ENCODE data around the gene PDE6D. TPM values are rescaled to one million over a fixed set of nuclear protein-coding genes. Genes with fewer than 3 reads are reported as not detected.
A peak's percentile ranks its signal among the peaks of the same experiment; 100 is the strongest.
"Not testable (repeated sequence)": the region's sequence is repeated elsewhere in the genome, so short reads cannot be mapped to it uniquely, and the experiment has no call there.

The PDE6D gene
- total RNA-seq, 2 experiments from 2014 or later, result 23.6 to 26.4 TPM

DNA sequence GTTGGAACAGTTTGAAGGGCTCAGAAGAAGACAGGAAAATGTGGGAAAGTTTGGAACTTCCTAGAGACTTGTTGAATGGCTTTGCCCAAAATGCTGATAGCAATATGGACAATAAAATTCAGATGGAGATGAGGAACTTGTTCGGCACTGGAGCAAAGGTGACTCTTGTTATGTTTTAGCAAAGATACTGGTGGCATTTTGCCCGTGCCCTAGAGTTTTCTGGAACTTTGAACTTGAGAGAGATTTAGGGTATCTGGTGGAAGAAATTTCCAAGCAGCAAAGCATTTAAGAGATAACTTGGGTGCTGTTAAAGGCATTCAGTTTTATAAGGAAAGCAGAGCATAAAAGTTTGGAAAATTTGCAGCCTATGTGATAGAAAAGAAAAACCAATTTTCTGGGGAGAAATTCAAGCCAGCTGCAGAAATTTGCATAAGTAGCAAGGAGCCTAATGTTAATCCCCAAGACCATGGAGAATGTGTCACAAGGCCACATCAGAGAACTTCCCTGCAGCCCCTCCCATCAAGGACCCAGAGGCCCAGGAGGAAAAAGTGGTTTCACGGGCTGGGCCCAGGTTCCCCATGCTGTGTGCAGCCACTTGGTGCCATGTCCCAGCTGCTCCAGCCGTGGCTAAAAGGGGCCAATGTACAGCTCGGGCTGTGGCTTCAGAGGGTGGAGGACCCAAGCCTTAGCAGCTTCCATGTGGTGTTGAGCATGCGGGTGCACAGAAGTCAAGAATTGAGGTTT is 32.8 kb downstream of the PDE6D start:
- not testable (repeated sequence) for H3K9me3 Mint-ChIP-seq, H3K36me3 Mint-ChIP-seq, H3K27ac Mint-ChIP-seq, H3K27me3 Mint-ChIP-seq, H3K4me1 Mint-ChIP-seq, H3K4me3 Mint-ChIP-seq, DNase-seq

DNA sequence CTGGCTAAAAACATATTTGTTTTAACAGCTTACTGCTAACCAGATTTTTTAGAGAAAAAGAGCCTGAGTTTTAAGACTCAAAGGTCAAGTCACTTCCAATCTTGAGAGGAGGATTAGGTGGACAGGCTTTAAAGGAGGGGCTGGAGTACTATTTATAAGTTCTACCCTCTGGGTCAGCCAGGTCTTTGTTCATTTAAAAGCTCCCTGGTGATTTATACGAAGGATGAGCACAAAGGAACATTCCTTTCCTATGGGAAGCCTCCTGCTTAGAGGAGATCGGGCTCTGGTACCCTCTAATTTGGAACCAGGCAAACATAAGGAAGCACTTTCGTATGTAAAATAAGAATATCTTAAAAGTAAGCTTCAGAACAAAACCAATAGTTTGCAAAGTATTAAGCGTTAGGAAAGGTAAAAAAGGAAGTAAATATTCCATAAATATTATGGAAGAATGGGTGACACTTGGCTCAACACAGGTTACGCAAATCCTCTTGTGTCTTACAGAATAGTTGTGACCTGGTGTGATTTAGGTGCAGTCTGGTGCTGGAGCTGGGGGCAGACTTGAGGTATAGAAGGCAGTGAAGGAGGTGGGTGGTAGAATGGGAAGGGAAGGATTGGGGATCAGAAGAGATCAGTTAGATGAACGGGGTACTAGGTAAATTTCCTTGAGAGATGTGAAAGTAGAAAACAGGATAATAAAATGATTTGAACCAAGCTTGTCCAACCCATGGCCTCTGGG is 35.6 kb downstream of the PDE6D start:
- Mint-ChIP-seq H3K4me1 (no peaks in the 10 kb centered on the region), H3K27me3 (no peaks in the 10 kb centered on the region), H3K27ac (no peak overlapping the region), H3K4me3 (no peak overlapping the region), H3K36me3 (no peaks in the 10 kb centered on the region), H3K9me3 (no peaks in the 10 kb centered on the region)
- DNase-seq, result no peak

DNA sequence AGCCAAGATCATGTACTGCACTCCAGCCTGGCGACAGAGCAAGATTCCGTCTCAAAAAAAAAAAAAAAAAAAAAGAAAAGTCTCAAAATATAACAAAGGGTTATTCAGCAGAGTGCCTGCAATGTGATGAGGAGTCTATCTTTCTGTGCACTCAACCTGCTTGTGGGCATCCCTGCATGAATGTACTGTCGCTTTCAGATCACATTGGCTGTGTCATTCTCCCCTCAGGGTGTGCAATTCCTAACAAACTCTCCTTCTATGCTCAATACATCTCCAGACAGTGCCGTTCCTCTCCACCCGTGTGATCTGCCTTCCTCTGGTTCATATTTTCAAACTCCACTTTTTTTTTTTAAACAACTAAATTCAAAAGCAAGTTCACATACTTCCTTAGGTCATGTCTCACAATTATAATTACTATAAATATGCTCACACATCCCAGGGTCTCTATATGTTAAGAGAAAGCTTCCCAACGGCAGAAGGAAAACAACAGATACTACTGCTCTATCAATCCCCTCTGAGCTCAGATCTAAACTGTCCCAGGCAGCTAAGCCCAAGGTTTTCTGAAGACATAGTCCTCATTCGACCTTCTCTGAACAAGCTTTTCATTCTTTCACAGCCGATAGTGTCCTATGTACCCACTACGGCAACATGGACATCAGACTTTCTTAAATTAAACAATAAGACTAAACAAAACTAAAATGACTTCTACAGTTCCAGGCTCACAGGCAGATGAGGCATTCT is 37.5 kb downstream of the PDE6D start:
- H3K9me3 Mint-ChIP-seq, result no peaks in the 10 kb centered on the region
- H3K4me1 Mint-ChIP-seq, result no peaks in the 10 kb centered on the region
- peaks cover 4% of the 10 kb centered on the region for H3K36me3 Mint-ChIP-seq
- H3K27ac Mint-ChIP-seq, result no peak overlapping the region
- H3K27me3 Mint-ChIP-seq, result no peaks in the 10 kb centered on the region
- H3K4me3 Mint-ChIP-seq, result no peak overlapping the region
- no peak for DNase-seq

DNA sequence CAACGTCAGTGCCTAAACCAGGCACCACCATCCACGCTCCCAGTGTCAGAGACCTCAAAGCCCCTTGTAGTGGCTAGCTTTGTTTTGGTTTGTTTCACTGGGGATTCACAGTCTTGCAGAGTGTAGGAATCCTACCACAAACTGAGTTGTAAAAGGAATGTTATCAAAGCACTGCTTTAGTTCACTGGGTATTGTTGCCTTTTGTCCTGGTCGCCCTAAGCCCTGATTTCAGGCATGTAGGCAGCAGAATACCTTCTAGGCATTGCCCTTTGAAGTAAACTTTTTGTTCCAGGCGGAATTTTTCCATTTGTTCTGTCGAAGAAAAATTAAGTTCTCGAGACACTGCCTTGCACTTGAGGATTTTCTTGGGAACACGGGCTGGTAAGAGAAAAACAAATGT is 43.3 kb downstream of the PDE6D start:
- no peaks in the 10 kb centered on the region for H3K9me3 Mint-ChIP-seq

DNA sequence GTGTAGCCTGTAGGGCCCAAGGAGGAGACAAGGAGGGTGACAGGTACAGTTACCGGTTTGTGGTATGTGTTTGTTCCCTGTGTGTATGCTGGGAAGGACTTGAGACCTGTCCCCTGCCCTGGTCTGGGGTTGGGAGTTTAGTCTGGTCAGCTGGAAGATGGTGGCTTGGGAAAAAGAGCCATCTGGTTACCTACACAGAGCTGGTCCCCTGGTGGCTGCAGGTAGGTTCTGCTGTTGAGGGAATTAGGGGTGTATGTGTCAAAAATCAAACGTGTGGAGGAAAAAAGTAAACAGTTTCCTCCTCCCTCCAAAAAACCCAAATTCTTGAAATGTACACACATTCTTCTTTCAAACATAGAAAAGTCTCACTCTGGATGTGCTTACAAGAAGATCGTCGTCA is 48.5 kb downstream of the PDE6D start:
- no peak overlapping the region for H3K27ac Mint-ChIP-seq
- no peak overlapping the region for H3K4me3 Mint-ChIP-seq
- no peak for DNase-seq
- no peaks in the 10 kb centered on the region for H3K4me1 Mint-ChIP-seq
- no peaks in the 10 kb centered on the region for H3K27me3 Mint-ChIP-seq
- H3K36me3 Mint-ChIP-seq, result peaks cover 2% of the 10 kb centered on the region
- H3K9me3 Mint-ChIP-seq, result no peaks in the 10 kb centered on the region

More for the DNA sequence above, 43.3 kb downstream of the PDE6D start:
- Mint-ChIP-seq H3K27ac (no peak overlapping the region), H3K27me3 (no peaks in the 10 kb centered on the region), H3K4me3 (no peak overlapping the region), H3K4me1 (no peaks in the 10 kb centered on the region), H3K36me3 (peaks cover 10% of the 10 kb centered on the region)
- DNase-seq, result no peak

DNA sequence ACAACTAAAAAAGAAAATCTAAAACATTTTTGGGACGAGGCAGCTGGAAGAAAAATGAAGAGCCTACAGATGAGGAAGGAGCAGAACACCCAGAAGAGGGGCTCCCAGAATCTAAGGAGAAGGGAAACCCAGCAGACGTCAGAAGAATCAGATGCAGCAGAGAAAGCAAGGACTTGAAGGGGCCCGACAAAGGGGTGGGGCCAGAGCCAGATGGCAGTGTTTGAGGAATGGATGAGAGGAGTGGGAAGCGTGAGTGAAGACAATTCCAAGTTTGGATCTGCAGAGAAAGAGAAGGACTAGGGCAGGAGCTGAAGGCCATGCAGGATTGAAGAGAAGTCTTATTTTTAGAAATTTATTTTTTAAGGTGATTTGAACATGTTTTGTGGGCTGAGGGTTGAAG is 53.5 kb downstream of the PDE6D start:
- DNase-seq, result no peak
- Mint-ChIP-seq H3K27me3 (no peaks in the 10 kb centered on the region), H3K4me3 (no peak overlapping the region), H3K4me1 (no peaks in the 10 kb centered on the region), H3K27ac (no peak overlapping the region), H3K9me3 (no peaks in the 10 kb centered on the region), H3K36me3 (no peaks in the 10 kb centered on the region)

DNA sequence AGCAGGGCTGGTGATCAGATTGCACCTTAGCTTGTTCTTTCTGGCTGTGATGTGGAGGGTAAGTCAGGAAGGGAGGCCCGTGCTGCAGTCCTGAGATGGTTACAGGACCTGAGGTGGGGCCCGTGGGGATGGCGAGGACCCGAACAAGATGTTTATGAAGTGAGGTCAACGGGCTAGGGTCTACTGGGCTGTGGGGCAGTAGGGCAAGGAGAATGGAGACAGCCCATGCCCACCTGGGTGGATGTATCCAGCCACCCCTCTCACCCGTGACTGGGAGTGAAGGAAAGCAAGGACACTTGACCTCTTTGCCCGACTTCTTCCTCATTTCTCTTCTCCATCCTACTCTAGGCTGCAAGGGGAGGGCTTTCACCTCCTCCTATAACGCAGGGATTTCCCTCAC is 54.8 kb downstream of the PDE6D start:
- Mint-ChIP-seq H3K4me3 (no peak overlapping the region), H3K27me3 (no peaks in the 10 kb centered on the region), H3K4me1 (no peaks in the 10 kb centered on the region), H3K36me3 (no peaks in the 10 kb centered on the region), H3K9me3 (no peaks in the 10 kb centered on the region), H3K27ac (no peak overlapping the region)
- DNase-seq, result no peak

DNA sequence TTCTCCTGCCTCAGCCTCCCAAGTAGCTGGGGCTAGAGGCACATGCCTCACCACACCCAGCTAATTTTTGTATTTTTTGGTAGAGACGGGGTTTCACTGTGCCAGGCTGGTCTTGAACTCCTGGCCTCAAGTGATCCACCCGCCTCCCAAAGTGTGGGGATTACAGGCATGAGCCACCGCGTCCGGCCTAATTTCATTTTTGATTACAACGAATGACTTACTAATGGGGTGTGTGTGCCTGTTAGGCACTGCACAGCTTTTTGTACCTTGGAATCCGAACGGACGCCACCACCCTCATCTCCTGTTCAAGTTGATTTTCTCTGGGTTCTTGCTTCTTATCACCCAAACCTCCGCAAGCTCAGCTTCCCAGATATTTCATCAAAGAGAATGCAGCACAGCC is 55.6 kb downstream of the PDE6D start:
- no peak for DNase-seq
- Mint-ChIP-seq H3K9me3 (no peaks in the 10 kb centered on the region), H3K27me3 (no peaks in the 10 kb centered on the region), H3K36me3 (no peaks in the 10 kb centered on the region), H3K27ac (no peak overlapping the region), H3K4me1 (no peaks in the 10 kb centered on the region), H3K4me3 (no peak overlapping the region)

DNA sequence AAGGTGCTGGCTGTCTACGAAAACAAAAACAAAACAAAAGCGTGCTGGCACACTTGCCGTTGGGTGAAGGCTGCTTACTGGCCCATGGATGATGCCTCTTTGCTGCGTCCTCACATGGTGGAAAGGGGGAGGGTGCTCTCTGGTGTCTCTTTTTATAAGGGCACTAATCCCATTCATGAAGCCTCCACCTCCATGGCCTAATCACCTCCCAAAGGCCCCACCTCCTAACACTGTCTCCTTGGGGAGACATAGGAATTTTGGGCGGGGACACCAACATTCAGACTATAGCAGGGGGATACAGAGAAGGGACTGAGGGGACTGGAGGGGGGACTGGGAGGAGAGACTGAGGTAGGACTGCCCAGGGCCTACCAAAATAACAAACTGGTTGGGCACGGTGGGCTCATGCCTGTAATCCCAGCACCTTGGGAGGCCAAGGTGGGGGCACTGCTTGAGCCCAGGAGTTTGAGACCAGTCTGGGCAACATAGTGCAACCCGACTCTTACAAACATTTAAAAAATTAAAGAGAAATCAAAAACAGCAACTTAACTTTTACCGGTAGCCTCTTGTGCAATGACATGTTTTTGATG is 58.3 kb downstream of the PDE6D start:
- Mint-ChIP-seq H3K36me3 (no peaks in the 10 kb centered on the region), H3K27ac (no peak overlapping the region), H3K9me3 (no peaks in the 10 kb centered on the region), H3K27me3 (no peaks in the 10 kb centered on the region), H3K4me1 (no peaks in the 10 kb centered on the region), H3K4me3 (no peak overlapping the region)
- DNase-seq, result no peak

DNA sequence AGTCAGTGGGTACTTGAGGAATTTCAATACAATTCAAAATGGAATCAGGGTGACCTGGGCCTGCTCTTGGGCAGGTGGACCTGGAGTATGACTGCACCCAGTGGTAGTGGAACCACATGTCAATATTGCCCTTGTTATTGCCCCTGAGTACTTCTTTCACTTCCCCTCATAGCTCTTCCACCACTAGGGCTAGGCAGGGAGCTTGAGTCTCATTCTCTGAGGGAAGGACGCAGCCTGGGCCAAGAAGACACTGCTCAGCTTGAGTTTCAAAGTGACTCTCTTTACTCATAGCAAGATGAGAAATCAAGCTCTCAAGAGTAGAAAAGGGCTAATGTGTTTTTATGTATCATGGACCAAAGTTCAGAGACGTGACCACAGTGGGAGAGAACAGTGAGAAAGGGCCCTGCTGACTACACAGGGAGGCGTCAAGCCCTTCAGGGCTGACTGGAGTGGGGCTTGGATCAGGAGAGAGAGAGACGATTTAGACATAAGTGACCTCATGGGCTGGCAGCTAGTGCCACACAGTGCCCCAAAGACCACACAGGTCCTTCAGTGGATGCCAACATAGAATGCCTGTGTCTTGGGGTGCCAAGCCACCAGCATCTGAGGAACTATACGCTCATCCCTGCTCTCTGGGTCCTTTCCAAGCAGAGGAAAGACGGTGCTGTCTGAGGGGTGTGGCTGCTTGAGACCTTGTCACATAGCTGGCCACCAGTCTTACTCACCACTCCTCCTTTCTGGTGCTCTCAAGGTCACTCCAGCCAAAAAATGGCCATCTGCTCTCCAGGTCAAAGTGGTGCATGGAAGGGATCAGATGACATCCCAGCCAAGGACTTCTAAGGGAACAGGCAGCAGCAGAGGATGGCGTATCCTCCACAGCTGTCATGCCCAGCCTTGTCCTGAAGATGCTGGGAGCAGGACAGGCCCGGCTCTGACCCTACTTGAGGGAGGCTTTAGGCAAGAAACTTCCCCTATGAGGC is 59.8 kb downstream of the PDE6D start:
- no peak overlapping the region for H3K27ac Mint-ChIP-seq
- no peaks in the 10 kb centered on the region for H3K27me3 Mint-ChIP-seq
- DNase-seq, result no peak
- peaks cover 1% of the 10 kb centered on the region for H3K9me3 Mint-ChIP-seq
- no peaks in the 10 kb centered on the region for H3K4me1 Mint-ChIP-seq
- no peaks in the 10 kb centered on the region for H3K36me3 Mint-ChIP-seq
- no peak overlapping the region for H3K4me3 Mint-ChIP-seq

DNA sequence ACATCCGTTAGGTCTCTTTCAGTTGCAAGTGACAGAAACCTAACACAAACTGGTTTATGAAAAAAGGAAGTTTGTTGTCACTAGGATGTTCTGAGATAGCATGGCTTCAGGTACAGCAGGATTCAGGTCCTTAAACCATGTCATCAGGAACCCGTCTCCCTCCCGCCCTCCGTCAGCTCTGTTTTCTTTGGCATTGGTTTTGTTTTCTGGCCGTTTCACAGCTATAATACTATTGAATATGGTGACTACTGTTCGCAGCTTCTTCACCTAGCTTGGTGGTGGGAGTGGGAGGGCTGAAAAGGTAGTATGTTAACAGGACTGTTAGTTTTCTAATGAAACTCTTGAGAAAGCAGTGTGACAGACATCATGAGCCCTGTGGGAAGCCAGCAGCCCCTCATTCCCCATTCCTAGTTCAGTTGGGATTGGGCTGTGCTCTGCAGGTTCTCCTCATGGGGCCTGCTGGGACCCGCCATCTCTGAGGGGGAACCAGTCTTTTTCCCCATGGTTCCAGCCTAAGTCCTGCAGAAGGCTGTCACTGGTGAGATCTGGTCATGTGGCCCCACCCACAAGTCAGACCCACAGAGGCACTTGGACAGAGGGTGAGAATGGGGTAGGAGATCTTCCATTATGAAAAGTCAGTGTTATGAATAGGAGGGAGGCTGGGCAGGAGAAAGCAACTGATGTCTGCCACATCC is 60.6 kb downstream of the PDE6D start:
- Mint-ChIP-seq H3K27ac (no peak overlapping the region), H3K27me3 (no peaks in the 10 kb centered on the region), H3K4me1 (peaks cover 3% of the 10 kb centered on the region), H3K36me3 (peaks cover 3% of the 10 kb centered on the region), H3K9me3 (peaks cover 1% of the 10 kb centered on the region), H3K4me3 (no peak overlapping the region)
- DNase-seq, result no peak

DNA sequence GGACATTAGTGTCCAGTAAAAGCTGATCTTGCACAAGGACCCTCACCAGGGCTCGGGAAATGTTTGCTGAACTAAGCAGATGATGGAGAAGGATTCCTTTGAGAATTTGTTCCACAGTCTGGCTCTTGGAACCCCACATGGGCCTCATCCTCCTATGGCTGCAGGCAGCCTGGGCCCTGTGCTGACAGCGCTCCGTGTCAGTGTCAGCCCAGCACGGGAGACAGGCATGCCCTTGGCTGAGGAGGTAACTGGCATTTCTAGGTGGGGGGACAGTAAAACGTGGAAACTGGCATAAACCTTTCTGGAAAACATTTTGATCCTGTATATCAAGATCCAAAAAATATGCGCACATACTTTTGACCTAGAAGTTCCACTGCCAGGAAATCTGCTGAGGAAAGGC is 62.3 kb downstream of the PDE6D start:
- Mint-ChIP-seq H3K4me3 (no peak overlapping the region), H3K27ac (no peak overlapping the region), H3K27me3 (no peaks in the 10 kb centered on the region), H3K4me1 (peaks cover 13% of the 10 kb centered on the region), H3K36me3 (peaks cover 7% of the 10 kb centered on the region), H3K9me3 (peaks cover 1% of the 10 kb centered on the region)
- DNase-seq, result no peak

DNA sequence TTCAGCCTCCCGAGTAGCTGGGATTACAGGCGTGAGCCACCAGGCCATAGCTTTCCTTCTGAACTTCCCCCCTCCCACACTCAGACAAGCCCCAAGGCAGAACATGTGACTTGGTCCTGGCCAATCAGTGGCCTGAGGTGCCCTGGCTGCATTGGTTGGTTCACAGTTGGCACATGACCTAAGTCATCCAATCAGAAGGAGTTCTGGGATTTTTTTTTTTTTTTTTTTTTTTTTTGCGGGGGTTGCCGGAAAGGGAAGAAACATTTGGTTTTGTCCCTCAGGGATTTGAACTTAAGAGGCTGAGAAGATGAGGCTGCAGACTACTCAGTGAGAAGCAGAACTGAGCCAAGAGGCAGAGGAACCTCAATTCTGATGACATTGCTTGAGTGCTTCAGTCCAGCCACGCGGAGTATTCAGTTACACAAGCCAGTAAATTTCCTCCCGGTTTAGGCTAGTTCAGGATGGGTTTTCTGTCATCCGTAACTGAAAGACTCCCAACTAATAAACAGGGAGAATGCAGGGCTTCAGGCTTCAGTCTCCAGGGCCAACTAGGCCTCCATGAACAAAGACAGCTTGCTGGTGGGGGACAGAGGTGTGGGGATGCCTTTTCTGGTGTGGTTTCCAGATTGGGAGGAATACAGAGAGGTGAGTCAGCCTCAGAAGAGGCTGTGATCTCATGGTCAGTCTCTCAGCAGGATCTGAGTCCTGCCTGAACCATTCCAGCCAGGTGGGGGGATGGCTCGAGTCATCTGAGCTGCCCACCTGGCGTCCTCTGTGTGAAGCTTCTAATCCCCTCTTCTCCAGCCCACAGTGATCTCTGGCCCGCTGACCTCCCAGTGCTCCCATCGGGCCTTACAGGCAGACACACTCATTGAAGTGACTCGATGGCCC is 63.6 kb downstream of the PDE6D start:
- H3K9me3 Mint-ChIP-seq, result peaks cover 1% of the 10 kb centered on the region
- H3K27ac Mint-ChIP-seq, result no peak overlapping the region
- peaks cover 21% of the 10 kb centered on the region for H3K4me1 Mint-ChIP-seq
- H3K36me3 Mint-ChIP-seq, result peaks cover 16% of the 10 kb centered on the region
- peak; percentile 47 for DNase-seq
- H3K4me3 Mint-ChIP-seq, result no peak overlapping the region
- no peaks in the 10 kb centered on the region for H3K27me3 Mint-ChIP-seq

All from activated naive CD8-positive, alpha-beta T cell treated with anti-CD3 and anti-CD28 coated beads for 36 hours (primary cell).